ENCODE measurements around the gene TTC23. TPM values are rescaled to one million over a fixed set of nuclear protein-coding genes. Genes with fewer than 3 reads are reported as not detected.

TTC23 gene
- total RNA-seq, 4 donors from 2014 or later = 19.9 to 45.3 (median 34.0) TPM

- no peak for DNase-seq
- H3K36me3 ChIP-seq = no peaks in the 10 kb centered on the region
- no peaks in the 10 kb centered on the region for H3K9me3 ChIP-seq
- no peak overlapping the region for H3K27ac ChIP-seq
- intact Hi-C loops (cut with DNase I) = no loop called here
- H3K4me1 ChIP-seq = peaks cover 8 to 11% of the 10 kb centered on the region in 2 donors
- no peak overlapping the region for H3K4me3 ChIP-seq (replicated peaks in 1 of 3)
- TF ChIP-seq, protein P1, sequence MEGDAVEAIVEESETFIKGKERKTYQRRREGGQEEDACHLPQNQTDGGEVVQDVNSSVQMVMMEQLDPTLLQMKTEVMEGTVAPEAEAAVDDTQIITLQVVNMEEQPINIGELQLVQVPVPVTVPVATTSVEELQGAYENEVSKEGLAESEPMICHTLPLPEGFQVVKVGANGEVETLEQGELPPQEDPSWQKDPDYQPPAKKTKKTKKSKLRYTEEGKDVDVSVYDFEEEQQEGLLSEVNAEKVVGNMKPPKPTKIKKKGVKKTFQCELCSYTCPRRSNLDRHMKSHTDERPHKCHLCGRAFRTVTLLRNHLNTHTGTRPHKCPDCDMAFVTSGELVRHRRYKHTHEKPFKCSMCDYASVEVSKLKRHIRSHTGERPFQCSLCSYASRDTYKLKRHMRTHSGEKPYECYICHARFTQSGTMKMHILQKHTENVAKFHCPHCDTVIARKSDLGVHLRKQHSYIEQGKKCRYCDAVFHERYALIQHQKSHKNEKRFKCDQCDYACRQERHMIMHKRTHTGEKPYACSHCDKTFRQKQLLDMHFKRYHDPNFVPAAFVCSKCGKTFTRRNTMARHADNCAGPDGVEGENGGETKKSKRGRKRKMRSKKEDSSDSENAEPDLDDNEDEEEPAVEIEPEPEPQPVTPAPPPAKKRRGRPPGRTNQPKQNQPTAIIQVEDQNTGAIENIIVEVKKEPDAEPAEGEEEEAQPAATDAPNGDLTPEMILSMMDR (IDR thresholded peaks at IDR 0.05) = no peak
- TF ChIP-seq POLR2A (IDR thresholded peaks at IDR 0.05) = no peak
- H3K27me3 ChIP-seq = no peaks in the 10 kb centered on the region
- WGBS, 2 donors = 83 to 89% methylated on average over 5 of the region's 5 CpGs
Observed at GRCh38 chr15:99137877-99138276, 111.5 kb downstream of the TTC23 start.

DNA sequence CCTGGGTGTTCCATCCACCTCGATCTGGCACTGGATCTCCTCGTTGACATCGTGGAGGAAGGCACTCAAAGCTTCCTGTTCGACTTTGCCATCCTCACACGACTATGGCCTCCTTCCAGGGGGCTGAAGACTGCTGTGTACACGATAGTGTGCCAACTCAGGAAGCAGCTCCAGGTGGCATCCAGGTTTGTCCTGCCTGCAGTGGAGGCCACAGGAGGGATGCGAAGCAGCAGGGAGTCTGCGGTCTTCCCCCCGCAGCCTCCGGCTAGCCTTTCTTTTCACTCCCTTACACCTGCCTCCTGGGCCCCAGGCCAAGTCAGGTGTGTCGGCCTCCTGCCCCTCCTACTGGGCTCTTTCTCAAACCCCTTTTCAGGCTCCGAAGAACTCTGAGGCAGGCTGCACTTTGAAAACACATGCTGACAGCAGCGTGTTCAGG, 112.3 kb downstream of the TTC23 start:
- Histone ChIP-seq H3K9me3 (no peaks in the 10 kb centered on the region), H3K27me3 (no peaks in the 10 kb centered on the region), H3K4me3 (replicated peaks in 1 of 3) (no peak overlapping the region), H3K36me3 (no peaks in the 10 kb centered on the region), H3K4me1 (peaks cover 8 to 11% of the 10 kb centered on the region in 2 donors), H3K27ac (no peak overlapping the region)
- 60 to 61% methylated on average over 12 to 13 of the region's 13 CpGs for WGBS, 2 donors
- DNase-seq = peak; percentile 28 to 47
- TF ChIP-seq, protein P1 (IDR thresholded peaks at IDR 0.05) = no peak
- TF ChIP-seq POLR2A (IDR thresholded peaks at IDR 0.05) = no peak
- intact Hi-C loops (cut with DNase I) = no loop called here

DNA sequence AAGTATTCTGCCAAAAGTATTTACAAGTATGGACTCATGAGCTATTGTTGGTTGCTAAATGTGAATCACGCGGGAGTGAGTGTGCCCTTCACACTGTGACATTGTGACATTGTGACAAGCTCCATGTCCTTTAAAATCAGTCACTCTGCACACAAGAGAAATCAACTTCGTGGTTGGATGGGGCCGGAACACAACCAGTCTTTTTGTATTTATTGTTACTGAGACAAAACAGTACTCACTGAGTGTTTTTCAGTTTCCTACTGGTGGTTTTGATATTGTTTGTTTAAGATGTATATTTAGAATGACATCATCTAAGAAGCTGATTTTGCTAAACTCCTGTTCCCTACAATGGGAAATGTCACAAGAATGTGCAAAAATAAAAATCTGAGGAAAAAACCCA, 114.2 kb downstream of the TTC23 start:
- peaks cover 0 to 5% of the 10 kb centered on the region in 2 donors for H3K36me3 ChIP-seq
- no peak for TF ChIP-seq POLR2A (IDR thresholded peaks at IDR 0.05)
- TF ChIP-seq, protein P1 (IDR thresholded peaks at IDR 0.05) = no peak
- peak overlapping the region in 2 of 3 donors; percentile 27 to 52 for H3K27ac ChIP-seq
- no peak overlapping the region for H3K4me3 ChIP-seq (replicated peaks in 1 of 3)
- no peaks in the 10 kb centered on the region for H3K27me3 ChIP-seq
- no peaks in the 10 kb centered on the region for H3K9me3 ChIP-seq
- DNase-seq = peak in 1 of 2 donors; percentile 44
- whole genome bisulfite sequencing, 2 donors = 53 to 56% methylated on average over 4 of the region's 4 CpGs
- intact Hi-C loops (cut with DNase I) = no loop called here
- H3K4me1 ChIP-seq = peaks cover 8 to 11% of the 10 kb centered on the region in 2 donors

DNA sequence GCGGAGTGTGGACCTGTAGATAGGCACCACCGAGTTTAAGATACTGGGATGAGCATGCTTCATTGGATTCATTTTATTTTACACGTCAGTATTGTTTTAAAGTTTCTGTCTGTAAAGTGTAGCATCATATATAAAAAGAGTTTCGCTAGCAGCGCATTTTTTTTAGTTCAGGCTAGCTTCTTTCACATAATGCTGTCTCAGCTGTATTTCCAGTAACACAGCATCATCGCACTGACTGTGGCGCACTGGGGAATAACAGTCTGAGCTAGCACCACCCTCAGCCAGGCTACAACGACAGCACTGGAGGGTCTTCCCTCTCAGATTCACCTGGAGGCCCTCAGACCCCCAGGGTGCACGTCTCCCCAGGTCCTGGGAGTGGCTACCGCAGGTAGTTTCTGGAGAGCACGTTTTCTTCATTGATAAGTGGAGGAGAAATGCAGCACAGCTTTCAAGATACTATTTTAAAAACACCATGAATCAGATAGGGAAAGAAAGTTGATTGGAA, 115.0 kb downstream of the TTC23 start:
- DNase-seq = no peak
- Histone ChIP-seq H3K27me3 (no peaks in the 10 kb centered on the region), H3K36me3 (peaks cover 0 to 5% of the 10 kb centered on the region in 2 donors), H3K9me3 (no peaks in the 10 kb centered on the region), H3K4me3 (replicated peaks in 1 of 3) (no peak overlapping the region), H3K27ac (peak overlapping the region in 1 of 3 donors; percentile 39), H3K4me1 (peaks cover 8 to 11% of the 10 kb centered on the region in 2 donors)
- WGBS, 2 donors = 80 to 88% methylated on average over 11 of the region's 11 CpGs
- no peak for TF ChIP-seq POLR2A (IDR thresholded peaks at IDR 0.05)
- TF ChIP-seq, protein P1 (IDR thresholded peaks at IDR 0.05) = no peak
- intact Hi-C loops (cut with DNase I) = no loop called here

DNA sequence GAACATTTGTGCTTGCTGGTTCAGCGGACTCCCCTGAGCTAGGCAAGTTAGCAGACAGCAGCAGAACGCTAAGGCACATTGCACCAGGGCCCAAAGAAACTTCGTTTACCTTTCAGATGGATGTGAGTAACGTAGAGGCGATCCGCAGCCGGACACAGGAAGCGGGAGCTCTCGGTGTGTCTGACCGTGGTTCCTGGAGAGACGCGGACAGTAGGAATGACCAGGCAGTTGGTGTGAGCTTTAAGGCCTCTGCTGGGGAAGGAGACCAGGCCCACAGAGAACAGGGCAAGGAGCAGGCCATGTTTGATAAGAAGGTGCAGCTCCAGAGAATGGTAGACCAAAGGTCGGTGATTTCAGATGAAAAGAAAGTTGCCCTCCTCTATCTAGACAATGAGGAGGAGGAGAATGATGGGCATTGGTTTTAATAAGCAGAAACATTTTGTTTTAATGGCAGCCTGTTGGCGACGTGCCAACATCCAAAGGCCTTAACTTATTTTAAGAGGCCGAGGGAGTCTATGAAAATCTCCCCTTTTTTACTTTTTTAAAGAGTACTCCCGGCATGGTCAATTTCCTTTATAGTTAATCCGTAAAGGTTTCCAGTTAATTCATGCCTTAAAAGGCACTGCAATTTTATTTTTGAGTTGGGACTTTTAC, 116.6 kb downstream of the TTC23 start:
- Histone ChIP-seq H3K9me3 (no peaks in the 10 kb centered on the region), H3K27me3 (no peaks in the 10 kb centered on the region), H3K4me1 (peaks cover 8 to 11% of the 10 kb centered on the region in 2 donors), H3K4me3 (replicated peaks in 1 of 3) (no peak overlapping the region), H3K27ac (no peak overlapping the region), H3K36me3 (peaks cover 0 to 5% of the 10 kb centered on the region in 2 donors)
- DNase-seq = no peak
- intact Hi-C loops (cut with DNase I) = no loop called here
- TF ChIP-seq, protein P1 (IDR thresholded peaks at IDR 0.05) = no peak
- TF ChIP-seq POLR2A (IDR thresholded peaks at IDR 0.05) = no peak
- WGBS, 2 donors = 85 to 92% methylated on average over 18 of the region's 18 CpGs

Measured in thyroid gland (tissue), 4 donors.